Right lobe of liver (tissue), 6 donors: ENCODE measurements around the gene FAS. TPM values are rescaled to one million over a fixed set of nuclear protein-coding genes. Genes with fewer than 3 reads are reported as not detected.
A peak's percentile ranks its signal among the peaks of the same experiment; 100 is the strongest.

Source experiments
- ATAC-seq, 4 donors: fragments of 200-7000 bp; cut with Tn5 transposase; one replicate each; pipeline ENCODE4 v1.9.1; 2020; ENCODE audit warnings: mild to moderate bottlenecking in 4 of 4, moderate library complexity in 4 of 4
- DNase-seq, 3 donors: peaks; one replicate each; pipeline ENCODE4 v3.0.0-alpha.2; 2020
- H3K27ac ChIP-seq, 3 donors: fragments of 200-600 bp; one replicate each; pipeline ENCODE4 v1.8.0; 2022
- H3K27me3 ChIP-seq, 2 donors: fragments of 200-600 bp; one replicate each; pipeline ENCODE4 v1.8.0; 2022
- H3K36me3 ChIP-seq, 4 donors: fragments of 200-600 bp; sonication (generic) in 1 of 4; one replicate each; pipeline versions ENCODE4 v1.5.1 to v1.8.0; 2017 to 2022; ENCODE audit warnings: control low read depth in 1 of 4
- H3K4me1 ChIP-seq, 4 donors: fragments of 200-600 bp; sonication (generic) in 1 of 4; one replicate each; pipeline versions ENCODE4 v1.5.1 to v1.8.0; 2017 to 2022; ENCODE audit warnings: control low read depth in 1 of 4
- H3K4me3 ChIP-seq, 3 donors: fragments of 200-600 bp; one replicate each; pipeline ENCODE4 v1.8.0; 2022
- H3K9me3 ChIP-seq, 4 donors: fragments of 200-600 bp; sonication (generic) in 1 of 4; one replicate each; pipeline versions ENCODE4 v1.5.1 to v1.8.0; 2017 to 2022; ENCODE audit warnings: control low read depth in 1 of 4
- CTCF ChIP-seq, 4 donors: fragments of 200-600 bp in 3 of 4; fragments of 450-650 bp in 1 of 4; IDR thresholded peaks; one replicate each; pipeline versions ENCODE4 v1.5.1 to v1.8.0; 2016 to 2022; ENCODE audit warnings: antibody characterized with exemption in 4 of 4, mild to moderate bottlenecking in 2 of 4
- POLR2A ChIP-seq: fragments of 450-650 bp; IDR thresholded peaks from one replicate; pipeline ENCODE4 v1.6.1; 2017; ENCODE audit warnings: antibody characterized with exemption, mild to moderate bottlenecking
- WGBS: methylation state at CpG from one replicate; pipeline ENCODE4 v1.1.6; 2018; ENCODE audit warnings: low coverage, low lambda C conversion rate; ENCODE audit not compliant: insufficient coverage; ENCODE audit errors: missing lambda C conversion rate; 5-methylcytosine and 5-hydroxymethylcytosine counted together
- intact Hi-C, 2 donors: fragments of 100-400 bp; cut with DNase I; formaldehyde crosslinking; loops; one replicate each; pipeline versions ENCODE4 v1.11.2 to v1.14.1; 2022
- total RNA-seq, 6 experiments: library from RNA; depleted of rRNA in 2 of 6; stranded (reverse); fragments of >200 nt in 2 of 6; fragmentation: NEBNext Ultra II Directional in 3 of 6; extraction: Animal tissue kit (Norgen Biotek cat#: 25700) in 3 of 6; gene quantifications; one replicate each; pipeline versions ENCODE4 v1.1.0 to v1.2.4, GENCODE V29; 2016 to 2023
- donor health status: DM: no; HTN: yes; CAD: no.
- donor health status: DM: no; HTN: no; CAD: no.
- donor health status: DM: no; HTN: no; CAD: no.
- donor health status: DM: no; HTN: yes; CAD: no.
- donor health status: DM: no; HTN: yes; CAD: no.

The FAS gene
- total RNA-seq, 6 experiments from 2014 or later, result 9.0 to 22.3 (median 18.9) TPM

GRCh38 chr10:89053555-89053954, 63.0 kb downstream of the FAS start:
- Histone ChIP-seq H3K4me3 (no peak overlapping the region), H3K36me3 (no peaks in the 10 kb centered on the region), H3K9me3 (no peaks in the 10 kb centered on the region), H3K4me1 (no peaks in the 10 kb centered on the region), H3K27ac (no peak overlapping the region), H3K27me3 (no peaks in the 10 kb centered on the region)
- WGBS, result 57% methylated on average over 5 of the region's 5 CpGs
- ATAC-seq, result peak in 1 of 4 donors; percentile 65
- no peak for DNase-seq
- no peak for TF ChIP-seq CTCF (IDR thresholded peaks at IDR 0.05)
- TF ChIP-seq POLR2A, result no peak
- intact Hi-C loops, result no loop called here

GRCh38 chr10:89055159-89055558, 64.6 kb downstream of the FAS start:
- ATAC-seq, result no peak
- Histone ChIP-seq H3K36me3 (no peaks in the 10 kb centered on the region), H3K4me1 (no peaks in the 10 kb centered on the region), H3K9me3 (no peaks in the 10 kb centered on the region), H3K4me3 (no peak overlapping the region), H3K27me3 (no peaks in the 10 kb centered on the region), H3K27ac (no peak overlapping the region)
- TF ChIP-seq POLR2A (no peak), CTCF (IDR thresholded peaks at IDR 0.05) (no peak)
- intact Hi-C loops, result no loop called here
- WGBS, result 87% methylated on average over 5 of the region's 5 CpGs
- DNase-seq, result no peak

GRCh38 chr10:89062861-89063260, 72.3 kb downstream of the FAS start:
- H3K9me3 ChIP-seq, result no peaks in the 10 kb centered on the region
- peak in 2 of 3 donors; percentile 39 to 56 for DNase-seq
- no peaks in the 10 kb centered on the region for H3K36me3 ChIP-seq
- H3K27me3 ChIP-seq, result no peaks in the 10 kb centered on the region
- intact Hi-C loops, result no loop called here
- no peak overlapping the region for H3K4me3 ChIP-seq
- WGBS, result 22% methylated on average over 1 of the region's 1 CpG
- TF ChIP-seq POLR2A (no peak), CTCF (IDR thresholded peaks at IDR 0.05) (no peak)
- ATAC-seq, result peak in 3 of 4 donors; percentile 30 to 66 (median 57)
- H3K4me1 ChIP-seq, result no peaks in the 10 kb centered on the region
- no peak overlapping the region for H3K27ac ChIP-seq

DNA sequence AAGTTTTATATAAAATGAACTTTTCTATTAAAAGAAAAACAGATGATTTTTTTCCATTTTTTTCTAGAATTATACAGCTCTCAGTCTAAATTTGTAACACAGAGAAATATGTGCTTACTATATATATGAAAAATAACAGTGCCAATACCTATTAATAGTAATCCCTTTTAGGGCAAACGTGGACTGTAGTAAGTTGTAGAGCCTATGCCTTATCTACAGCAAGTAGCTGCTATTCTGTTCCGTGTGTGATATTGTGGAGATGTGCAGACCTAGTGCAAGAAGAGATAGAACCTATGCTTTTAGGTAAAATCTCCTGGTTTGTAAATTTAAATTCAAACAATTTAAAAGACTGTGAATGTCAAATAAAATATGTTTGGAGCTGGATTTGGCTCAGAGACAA, 72.9 kb downstream of the FAS start:
- intact Hi-C loops, result no loop called here
- ATAC-seq, result no peak
- 61% methylated on average over 2 of the region's 2 CpGs for WGBS
- Histone ChIP-seq H3K9me3 (no peaks in the 10 kb centered on the region), H3K27me3 (no peaks in the 10 kb centered on the region), H3K4me3 (no peak overlapping the region), H3K4me1 (no peaks in the 10 kb centered on the region), H3K27ac (no peak overlapping the region), H3K36me3 (no peaks in the 10 kb centered on the region)
- no peak for TF ChIP-seq POLR2A
- TF ChIP-seq CTCF (IDR thresholded peaks at IDR 0.05), result no peak
- DNase-seq, result no peak

- Histone ChIP-seq H3K27me3 (no peaks in the 10 kb centered on the region), H3K27ac (no peak overlapping the region), H3K4me1 (no peaks in the 10 kb centered on the region), H3K4me3 (no peak overlapping the region), H3K36me3 (no peaks in the 10 kb centered on the region), H3K9me3 (no peaks in the 10 kb centered on the region)
- ATAC-seq (no peak), DNase-seq (no peak)
- TF ChIP-seq CTCF (IDR thresholded peaks at IDR 0.05) (no peak), POLR2A (no peak)
- 55% methylated on average over 5 of the region's 5 CpGs for WGBS
- intact Hi-C loops, result no loop called here
Observed at GRCh38 chr10:89064748-89065147, 74.2 kb downstream of the FAS start.
